Dermis blood vessel endothelial cell (primary cell): ENCODE data around the gene ZBTB16. TPM values are rescaled to one million over a fixed set of nuclear protein-coding genes. Genes with fewer than 3 reads are reported as not detected.

Experiments used
- DNase-seq: peaks from one replicate; pipeline ENCODE4 v3.0.0; 2010
- total RNA-seq: library from RNA; depleted of rRNA; stranded (reverse); fragments of >200 nt; gene quantifications from 2 replicates; pipeline ENCODE4 v1.2.3, GENCODE V29; 2014

Gene ZBTB16
- total RNA-seq, 1 donor from 2014 or later = 34.7 TPM

- no peak for DNase-seq
These were observed 26.7 kb downstream of the ZBTB16 start for GRCh38 chr11:114085965-114086793.

- DNase-seq = no peak
These were observed 27.5 kb downstream of the ZBTB16 start for GRCh38 chr11:114087025-114087424.

- no peak for DNase-seq
These were observed 28.7 kb downstream of the ZBTB16 start for GRCh38 chr11:114088216-114088615.

- no peak for DNase-seq
These were observed 29.3 kb downstream of the ZBTB16 start for GRCh38 chr11:114088836-114089235.

GRCh38 chr11:114089748-114090147 lies 30.2 kb downstream of the ZBTB16 start:
- DNase-seq = peak; percentile 27

- DNase-seq = no peak
These were observed 30.9 kb downstream of the ZBTB16 start for GRCh38 chr11:114090225-114090910.

GRCh38 chr11:114090976-114091375 lies 31.5 kb downstream of the ZBTB16 start:
- DNase-seq = no peak

GRCh38 chr11:114091516-114092397 lies 32.2 kb downstream of the ZBTB16 start:
- peak; percentile 34 for DNase-seq

- no peak for DNase-seq
These were observed 33.0 kb downstream of the ZBTB16 start for GRCh38 chr11:114092478-114092877.

- no peak for DNase-seq
These were observed 33.4 kb downstream of the ZBTB16 start for GRCh38 chr11:114092953-114093352.

- DNase-seq = no peak
These were observed 35.0 kb downstream of the ZBTB16 start for GRCh38 chr11:114094516-114094915.

- DNase-seq = no peak
These were observed 36.4 kb downstream of the ZBTB16 start for GRCh38 chr11:114095899-114096298.

GRCh38 chr11:114097832-114098231 lies 38.3 kb downstream of the ZBTB16 start:
- DNase-seq = no peak

- DNase-seq = no peak
These were observed 39.4 kb downstream of the ZBTB16 start for GRCh38 chr11:114098927-114099326.

- no peak for DNase-seq
These were observed 40.1 kb downstream of the ZBTB16 start for GRCh38 chr11:114099392-114100178.

GRCh38 chr11:114102993-114103896 lies 43.7 kb downstream of the ZBTB16 start:
- no peak for DNase-seq

GRCh38 chr11:114105611-114106010 lies 46.1 kb downstream of the ZBTB16 start:
- no peak for DNase-seq

GRCh38 chr11:114106047-114106446 lies 46.5 kb downstream of the ZBTB16 start:
- no peak for DNase-seq

GRCh38 chr11:114106986-114107385 lies 47.5 kb downstream of the ZBTB16 start:
- no peak for DNase-seq

GRCh38 chr11:114108501-114109205 lies 49.1 kb downstream of the ZBTB16 start:
- no peak for DNase-seq
